SK-N-MC (cell line): Measurements from ENCODE around the gene CADPS.

Experiments used
- DNase-seq: peaks from one replicate; pipeline ENCODE4 v3.0.0-alpha.2; 2011; ENCODE audit warnings: low read depth, low spot score
- H3K27ac ChIP-seq: fragments of 200-600 bp; sonication (generic); 2 replicates; pipeline ENCODE4 v1.5.1; 2016; ENCODE audit warnings: mixed run types
- H3K36me3 ChIP-seq: fragments of 200-600 bp; sonication (generic); 2 replicates; pipeline ENCODE4 v1.6.1; 2017; ENCODE audit warnings: antibody characterized with exemption, low read length, mixed read lengths; ENCODE audit not compliant: insufficient read depth
- H3K4me3 ChIP-seq: fragments of 200-600 bp; sonication (generic); 2 replicates; pipeline ENCODE4 v1.5.1; 2016
- H3K9ac ChIP-seq: fragments of 200-600 bp; sonication (generic); 2 replicates; pipeline ENCODE4 v1.8.0; 2017; ENCODE audit warnings: mixed run types, mixed read lengths; ENCODE audit not compliant: insufficient read length
- H3K9me3 ChIP-seq: fragments of 200-600 bp; sonication (generic); 2 replicates; pipeline ENCODE4 v1.6.1; 2017; ENCODE audit warnings: low read depth, mild to moderate bottlenecking, antibody characterized with exemption, low read length, moderate library complexity, mixed read lengths
- EZH2 ChIP-seq: fragments of 200-600 bp; sonication (generic); IDR thresholded peaks from one replicate; pipeline ENCODE4 v1.6.1; 2017; ENCODE audit warnings: antibody characterized with exemption
- FOXP2 ChIP-seq: optimal IDR thresholded peaks from 2 replicates; pipeline ENCODE3; 2011; ENCODE audit warnings: mild to moderate bottlenecking, moderate library complexity; ENCODE audit not compliant: insufficient read depth; ENCODE audit errors: extremely low read length, control extremely low read depth
- POLR2AphosphoS5 ChIP-seq: IDR thresholded peaks from 2 replicates; pipeline ENCODE4 v1.6.1; 2012; ENCODE audit warnings: mild to moderate bottlenecking, low read depth, low read length, borderline replicate concordance

CADPS gene

GRCh38 chr3:62571916-62572315 is 303.3 kb downstream of the CADPS start:
- no peak for DNase-seq
- no peak overlapping the region for H3K9ac ChIP-seq
- no peaks in the 10 kb centered on the region for H3K36me3 ChIP-seq
- TF ChIP-seq EZH2 (no peak), POLR2AphosphoS5 (no peak), FOXP2 (no peak)
- no peak overlapping the region for H3K27ac ChIP-seq
- H3K9me3 ChIP-seq, result no peaks in the 10 kb centered on the region
- H3K4me3 ChIP-seq, result no peak overlapping the region

- no peak overlapping the region for H3K4me3 ChIP-seq
- no peaks in the 10 kb centered on the region for H3K9me3 ChIP-seq
- TF ChIP-seq POLR2AphosphoS5 (no peak), EZH2 (no peak), FOXP2 (no peak)
- H3K27ac ChIP-seq, result no peak overlapping the region
- H3K36me3 ChIP-seq, result no peaks in the 10 kb centered on the region
- no peak for DNase-seq
- H3K9ac ChIP-seq, result no peak overlapping the region
Observed at GRCh38 chr3:62570888-62571287, 304.3 kb downstream of the CADPS start.

GRCh38 chr3:62569609-62570008 is 305.6 kb downstream of the CADPS start:
- Histone ChIP-seq H3K4me3 (no peak overlapping the region), H3K9ac (no peak overlapping the region), H3K27ac (no peak overlapping the region), H3K36me3 (no peaks in the 10 kb centered on the region), H3K9me3 (no peaks in the 10 kb centered on the region)
- TF ChIP-seq POLR2AphosphoS5 (no peak), EZH2 (no peak), FOXP2 (no peak)
- DNase-seq, result no peak

- H3K9me3 ChIP-seq, result no peaks in the 10 kb centered on the region
- no peaks in the 10 kb centered on the region for H3K36me3 ChIP-seq
- no peak overlapping the region for H3K27ac ChIP-seq
- no peak overlapping the region for H3K4me3 ChIP-seq
- H3K9ac ChIP-seq, result no peak overlapping the region
- TF ChIP-seq POLR2AphosphoS5 (no peak), FOXP2 (no peak), EZH2 (no peak)
- DNase-seq, result no peak
Observed at GRCh38 chr3:62567097-62568021, 307.9 kb downstream of the CADPS start.

- Histone ChIP-seq H3K36me3 (no peaks in the 10 kb centered on the region), H3K4me3 (no peak overlapping the region), H3K9me3 (no peaks in the 10 kb centered on the region), H3K9ac (no peak overlapping the region), H3K27ac (no peak overlapping the region)
- no peak for DNase-seq
- TF ChIP-seq POLR2AphosphoS5, result no peak
Observed at GRCh38 chr3:62566022-62566557, 309.1 kb downstream of the CADPS start.

GRCh38 chr3:62562596-62562995 is 312.6 kb downstream of the CADPS start:
- DNase-seq, result no peak
- Histone ChIP-seq H3K9ac (no peak overlapping the region), H3K4me3 (no peak overlapping the region), H3K36me3 (no peaks in the 10 kb centered on the region), H3K27ac (no peak overlapping the region), H3K9me3 (no peaks in the 10 kb centered on the region)
- no peak for TF ChIP-seq FOXP2
- no peak for TF ChIP-seq EZH2
- no peak for TF ChIP-seq POLR2AphosphoS5

GRCh38 chr3:62562017-62562416 is 313.2 kb downstream of the CADPS start:
- TF ChIP-seq FOXP2 (no peak), EZH2 (no peak), POLR2AphosphoS5 (no peak)
- DNase-seq, result no peak
- no peak overlapping the region for H3K27ac ChIP-seq
- no peak overlapping the region for H3K4me3 ChIP-seq
- H3K9ac ChIP-seq, result no peak overlapping the region
- no peaks in the 10 kb centered on the region for H3K36me3 ChIP-seq
- no peaks in the 10 kb centered on the region for H3K9me3 ChIP-seq

GRCh38 chr3:62559831-62560445 is 315.3 kb downstream of the CADPS start:
- no peaks in the 10 kb centered on the region for H3K36me3 ChIP-seq
- H3K27ac ChIP-seq, result no peak overlapping the region
- no peak overlapping the region for H3K4me3 ChIP-seq
- TF ChIP-seq EZH2 (no peak), FOXP2 (no peak), POLR2AphosphoS5 (no peak)
- H3K9ac ChIP-seq, result no peak overlapping the region
- no peak for DNase-seq
- H3K9me3 ChIP-seq, result no peaks in the 10 kb centered on the region
